GM23248 (cell line): Measurements from ENCODE around the gene ACSL6.

Experiments used
- EZH2 ChIP-seq: fragments of 200-600 bp; sonication (generic); IDR thresholded peaks from 2 replicates; pipeline ENCODE4 v1.6.1; 2018; ENCODE audit warnings: antibody characterized with exemption, mild to moderate bottlenecking; ENCODE audit not compliant: insufficient read depth, poor library complexity, severe bottlenecking
- EZH2phosphoT487 ChIP-seq: fragments of 200-600 bp; sonication (generic); IDR thresholded peaks from 2 replicates; pipeline ENCODE4 v1.6.1; 2018; ENCODE audit warnings: antibody characterized with exemption, moderate library complexity, mild to moderate bottlenecking, low read depth; ENCODE audit not compliant: insufficient read depth

- TF ChIP-seq EZH2phosphoT487 (no peak), EZH2 (no peak)
Measured at GRCh38 chr5:131959136-131959535, 52.3 kb downstream of the ACSL6 start.
